NCI-H2196 treated with DMSO at 0.1 percent for 48 hours (cell line): Measurements from ENCODE around the gene FAM180A.
"Not testable (repeated sequence)": the region's sequence is repeated elsewhere in the genome, so short reads cannot be mapped to it uniquely, and the experiment has no call there.

Experiments
- DNase-seq: peaks from one replicate; lab custom pipeline; 2025; ENCODE audit not compliant: unreplicated experiment; lab: John Stamatoyannopoulos, UW

The FAM180A gene

GRCh38 chr7:135715055-135715522, 33.5 kb downstream of the FAM180A start:
- no peak for DNase-seq

- DNase-seq: no peak
These were observed 34.0 kb downstream of the FAM180A start for GRCh38 chr7:135714534-135715009.

- no peak for DNase-seq
These were observed 34.7 kb downstream of the FAM180A start for GRCh38 chr7:135713836-135714470.

- no peak for DNase-seq
These were observed 35.8 kb downstream of the FAM180A start for GRCh38 chr7:135712796-135713195.

GRCh38 chr7:135712182-135712782, 36.3 kb downstream of the FAM180A start:
- DNase-seq: no peak

- DNase-seq: no peak
These were observed 37.5 kb downstream of the FAM180A start for GRCh38 chr7:135711139-135711469.

GRCh38 chr7:135710417-135711138, 38.0 kb downstream of the FAM180A start:
- DNase-seq: no peak

GRCh38 chr7:135709508-135709907, 39.1 kb downstream of the FAM180A start:
- DNase-seq: no peak

GRCh38 chr7:135708041-135708440, 40.6 kb downstream of the FAM180A start:
- no peak for DNase-seq

- DNase-seq: no peak
These were observed 41.0 kb downstream of the FAM180A start for GRCh38 chr7:135707570-135707966.

- no peak for DNase-seq
These were observed 41.6 kb downstream of the FAM180A start for GRCh38 chr7:135706858-135707569.

- no peak for DNase-seq
These were observed 42.4 kb downstream of the FAM180A start for GRCh38 chr7:135706038-135706742.

- DNase-seq: peak; percentile 66
These were observed 43.9 kb downstream of the FAM180A start for GRCh38 chr7:135704698-135705097.

GRCh38 chr7:135704074-135704473, 44.5 kb downstream of the FAM180A start:
- no peak for DNase-seq

- DNase-seq: no peak
These were observed 51.1 kb downstream of the FAM180A start for GRCh38 chr7:135697276-135698049.

- no peak for DNase-seq
These were observed 55.1 kb downstream of the FAM180A start for GRCh38 chr7:135693558-135693957.

GRCh38 chr7:135692606-135693005, 56.0 kb downstream of the FAM180A start:
- not testable (repeated sequence) for DNase-seq

- no peak for DNase-seq
These were observed 56.6 kb downstream of the FAM180A start for GRCh38 chr7:135692055-135692454.

- DNase-seq: no peak
These were observed 58.0 kb downstream of the FAM180A start for GRCh38 chr7:135690566-135690965.

GRCh38 chr7:135687466-135687865, 61.1 kb downstream of the FAM180A start:
- DNase-seq: no peak
